Left colon (tissue), 2 donors: ENCODE measurements around the gene EIF2B4. TPM values are rescaled to one million over a fixed set of nuclear protein-coding genes. Genes with fewer than 3 reads are reported as not detected.

ENCODE experiments used
- total RNA-seq, 2 donors: library from RNA; stranded (reverse); fragmentation: NEBNext Ultra II Directional; extraction: Animal tissue kit (Norgen Biotek cat#: 25700); gene quantifications; one replicate each; pipeline ENCODE4 v1.2.1, GENCODE V29; 2021
- donor health status: DM: no; HTN: no; CAD: no.
- donor health status: DM: yes; HTN: yes; CAD: no.

Gene EIF2B4
- total RNA-seq, 2 donors from 2014 or later: 33.2 to 36.6 TPM

Other genes with a start within 250 kb of the EIF2B4 start
- under 1 TPM in 1 of 2 donors, not detected in 1; 0.34 TPM for gene ABHD1, start 246.5 kb downstream of the EIF2B4 start, total RNA-seq
- gene PREB, start 235.7 kb downstream of the EIF2B4 start, total RNA-seq: 10 to 100 TPM; 40.8 to 44.7 TPM
- not detected for gene PRR30, start 230.9 kb downstream of the EIF2B4 start, total RNA-seq
- not detected for gene TCF23, start 221.3 kb downstream of the EIF2B4 start, total RNA-seq
- 10 to 100 TPM; 75.3 to 98.2 TPM for gene ATRAID, start 158.3 kb downstream of the EIF2B4 start, total RNA-seq
- gene SLC5A6, start 158.1 kb downstream of the EIF2B4 start, total RNA-seq: 10 to 100 TPM; 20.6 to 30.5 TPM
- 10 to 100 TPM; 13.9 to 23.7 TPM for gene CAD, start 153.0 kb downstream of the EIF2B4 start, total RNA-seq
- not detected for gene SLC30A3, start 107.3 kb downstream of the EIF2B4 start, total RNA-seq
- not detected for gene DNAJC5G, start 94.9 kb downstream of the EIF2B4 start, total RNA-seq
- under 1 TPM in 1 of 2 donors, not detected in 1; 0.14 TPM for gene TRIM54, start 87.9 kb downstream of the EIF2B4 start, total RNA-seq
- under 1 TPM; 0.52 to 0.56 TPM for gene UCN, start 61.9 kb downstream of the EIF2B4 start, total RNA-seq
- gene MPV17, start 47.2 kb downstream of the EIF2B4 start, total RNA-seq: 10 to 100 TPM; 26.6 to 32.4 TPM
- 10 to 100 TPM; 50.6 to 62.5 TPM for gene GTF3C2, start 13.6 kb downstream of the EIF2B4 start, total RNA-seq
- gene SNX17, start 278 bp upstream of the EIF2B4 start, total RNA-seq: 10 to 100 TPM; 85.2 to 85.5 TPM
- 10 to 100 TPM; 24.9 to 27.4 TPM for gene ZNF513, start 10.4 kb upstream of the EIF2B4 start, total RNA-seq
- 10 to 100 TPM; 50.9 to 73.4 TPM for gene PPM1G, start 39.3 kb upstream of the EIF2B4 start, total RNA-seq
- 10 to 100 TPM; 72.2 to 85.8 TPM for gene NRBP1, start 58.3 kb upstream of the EIF2B4 start, total RNA-seq
- gene KRTCAP3, start 72.0 kb upstream of the EIF2B4 start, total RNA-seq: 100 to 1,000 TPM in 1 of 2 donors, 10 to 100 TPM in 1; 90.0 to 104 TPM
- gene IFT172, start 119.4 kb upstream of the EIF2B4 start, total RNA-seq: 10 to 100 TPM; 80.2 to 82.5 TPM
- 1 to 10 TPM in 1 of 2 donors, under 1 TPM in 1; 0.73 to 1.4 TPM for gene FNDC4, start 124.9 kb upstream of the EIF2B4 start, total RNA-seq
- gene GCKR, start 126.5 kb upstream of the EIF2B4 start, total RNA-seq: not detected
- gene ZNF512, start 212.7 kb upstream of the EIF2B4 start, total RNA-seq: 10 to 100 TPM; 10.7 to 14.9 TPM